GM23248 (cell line): ENCODE measurements around the gene NMUR2.

ENCODE experiments used
- EZH2 ChIP-seq: fragments of 200-600 bp; sonication (generic); IDR thresholded peaks from 2 replicates; pipeline ENCODE4 v1.6.1; 2018; ENCODE audit warnings: antibody characterized with exemption, mild to moderate bottlenecking; ENCODE audit not compliant: insufficient read depth, poor library complexity, severe bottlenecking
- EZH2phosphoT487 ChIP-seq: fragments of 200-600 bp; sonication (generic); IDR thresholded peaks from 2 replicates; pipeline ENCODE4 v1.6.1; 2018; ENCODE audit warnings: antibody characterized with exemption, moderate library complexity, mild to moderate bottlenecking, low read depth; ENCODE audit not compliant: insufficient read depth

DNA sequence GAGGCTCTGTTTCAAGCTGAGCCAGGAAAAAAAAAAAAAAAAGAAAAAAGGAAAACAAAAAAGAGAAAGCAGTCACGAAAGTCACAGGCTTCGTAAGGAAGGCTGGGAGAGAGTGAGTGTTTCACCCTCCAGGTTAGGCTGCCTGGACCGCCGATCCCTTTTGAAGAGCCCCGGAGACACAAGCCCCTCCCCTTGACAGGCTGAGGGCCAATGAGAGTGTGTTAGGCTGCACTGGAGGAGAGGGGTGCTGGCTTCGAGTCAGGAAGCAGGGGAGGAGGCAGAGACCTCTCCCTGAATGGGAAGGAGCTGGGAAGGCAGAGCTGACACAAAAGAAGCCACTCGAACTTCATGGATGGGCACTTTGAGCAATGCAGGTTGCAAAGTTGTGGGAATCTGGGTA, at the start of gene NMUR2:
- TF ChIP-seq EZH2phosphoT487 = no peak
- TF ChIP-seq EZH2 = no peak
